Forelimb muscle (tissue), 1 donor: ENCODE results near the gene SOS1. TPM values are rescaled to one million over a fixed set of nuclear protein-coding genes. Genes with fewer than 3 reads are reported as not detected.

Experiments used
- polyA plus RNA-seq: library from polyadenylated mRNA; unstranded; fragments of 120-200 nt; gene quantifications from one replicate; pipeline ENCODE4 v1.2.1, GENCODE V29; 2013; ENCODE audit not compliant: insufficient read length

SOS1 gene
- polyA plus RNA-seq, 1 donor: 29.7 TPM

Other genes starting within 250 kb of the SOS1 start
- 17.0 TPM for gene DHX57, start 245.1 kb downstream of the SOS1 start, polyA plus RNA-seq
- 8.6 TPM for gene MORN2, start 245.1 kb downstream of the SOS1 start, polyA plus RNA-seq
- gene ARHGEF33, start 231.2 kb downstream of the SOS1 start, polyA plus RNA-seq: 1.5 TPM
- not detected for gene CDKL4, start 122.9 kb upstream of the SOS1 start, polyA plus RNA-seq